ENCODE measurements around the gene CEP83. TPM values are rescaled to one million over a fixed set of nuclear protein-coding genes. Genes with fewer than 3 reads are reported as not detected.

The CEP83 gene
- total and polyA plus RNA-seq, 2 experiments from 2014 or later, result 18.3 to 35.2 TPM

DNA sequence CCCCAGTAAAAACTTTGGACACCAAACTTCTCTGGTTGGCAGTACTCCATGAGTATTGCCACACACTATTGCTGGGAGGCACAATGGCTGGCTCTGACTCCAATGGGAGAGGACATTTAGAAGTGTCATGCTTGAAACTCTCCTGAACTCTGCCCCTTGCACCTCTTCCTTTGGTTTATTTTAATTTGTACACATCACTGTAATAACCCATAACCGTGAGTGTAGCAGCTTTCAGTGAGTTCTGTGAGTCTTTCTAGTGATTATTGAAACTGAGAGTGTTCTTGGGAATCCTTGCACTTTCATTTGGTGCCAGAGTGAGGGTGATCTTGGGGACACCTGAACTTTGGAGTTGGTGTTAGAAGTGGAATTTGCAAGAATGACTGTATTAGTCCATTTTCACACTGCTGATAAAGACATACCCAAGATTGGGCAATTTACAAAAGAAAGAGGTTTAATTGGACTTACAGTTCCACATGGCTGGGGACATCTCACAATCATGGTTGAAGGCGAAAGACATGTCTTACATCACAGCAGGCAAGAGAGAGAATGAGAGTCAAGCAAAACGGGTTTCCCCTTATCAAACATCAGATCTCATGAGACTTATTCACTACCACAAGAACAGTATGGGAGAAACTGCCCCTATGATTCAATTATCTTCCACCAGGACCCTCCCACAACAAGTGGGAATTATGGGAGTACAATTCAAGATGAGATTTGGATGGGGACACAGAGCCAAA, 41.3 kb upstream of the CEP83 start:
- Histone ChIP-seq H3K27ac (no peak overlapping the region), H3K27me3 (no peaks in the 10 kb centered on the region), H3K36me3 (no peaks in the 10 kb centered on the region), H3K4me1 (ENCODE audit: low read depth) (no peaks in the 10 kb centered on the region), H3K9me3 (ENCODE audit: low read depth) (no peaks in the 10 kb centered on the region), H3K4me3 (no peak overlapping the region)
- peak in 1 of 2 donors; percentile 18 for DNase-seq (ENCODE audit: low read depth in 1 of 2, low spot score in 1 of 2)
- TF ChIP-seq, protein P1, sequence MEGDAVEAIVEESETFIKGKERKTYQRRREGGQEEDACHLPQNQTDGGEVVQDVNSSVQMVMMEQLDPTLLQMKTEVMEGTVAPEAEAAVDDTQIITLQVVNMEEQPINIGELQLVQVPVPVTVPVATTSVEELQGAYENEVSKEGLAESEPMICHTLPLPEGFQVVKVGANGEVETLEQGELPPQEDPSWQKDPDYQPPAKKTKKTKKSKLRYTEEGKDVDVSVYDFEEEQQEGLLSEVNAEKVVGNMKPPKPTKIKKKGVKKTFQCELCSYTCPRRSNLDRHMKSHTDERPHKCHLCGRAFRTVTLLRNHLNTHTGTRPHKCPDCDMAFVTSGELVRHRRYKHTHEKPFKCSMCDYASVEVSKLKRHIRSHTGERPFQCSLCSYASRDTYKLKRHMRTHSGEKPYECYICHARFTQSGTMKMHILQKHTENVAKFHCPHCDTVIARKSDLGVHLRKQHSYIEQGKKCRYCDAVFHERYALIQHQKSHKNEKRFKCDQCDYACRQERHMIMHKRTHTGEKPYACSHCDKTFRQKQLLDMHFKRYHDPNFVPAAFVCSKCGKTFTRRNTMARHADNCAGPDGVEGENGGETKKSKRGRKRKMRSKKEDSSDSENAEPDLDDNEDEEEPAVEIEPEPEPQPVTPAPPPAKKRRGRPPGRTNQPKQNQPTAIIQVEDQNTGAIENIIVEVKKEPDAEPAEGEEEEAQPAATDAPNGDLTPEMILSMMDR (IDR thresholded peaks at IDR 0.05; ENCODE audit: low read depth, low read length), result no peak

DNA sequence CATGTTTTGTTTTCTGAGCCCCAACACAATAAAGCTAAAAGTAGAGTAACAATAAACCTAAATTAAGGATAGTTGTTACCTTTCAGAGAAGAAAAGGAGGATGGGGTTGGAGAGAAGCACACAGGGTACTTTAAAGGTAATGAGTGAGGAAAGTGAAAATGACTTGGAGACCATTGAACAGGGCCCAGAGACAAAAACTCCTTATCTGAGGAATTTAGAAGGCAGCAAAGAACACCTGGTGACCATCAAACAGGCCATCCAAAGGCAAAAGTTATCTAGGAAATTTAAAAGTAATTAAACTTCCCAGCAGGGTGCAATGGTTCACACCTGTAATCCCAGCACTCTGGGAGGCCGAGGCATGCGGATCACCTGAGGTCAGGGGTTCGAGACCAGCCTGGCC, 39.0 kb upstream of the CEP83 start:
- Histone ChIP-seq H3K9me3 (ENCODE audit: low read depth) (no peaks in the 10 kb centered on the region), H3K27me3 (no peaks in the 10 kb centered on the region), H3K4me3 (no peak overlapping the region), H3K27ac (no peak overlapping the region), H3K36me3 (no peaks in the 10 kb centered on the region), H3K4me1 (ENCODE audit: low read depth) (no peaks in the 10 kb centered on the region)
- TF ChIP-seq, protein P1 (IDR thresholded peaks at IDR 0.05; ENCODE audit: low read depth, low read length), result no peak
- no peak for DNase-seq (ENCODE audit: low read depth in 1 of 2, low spot score in 1 of 2)

DNA sequence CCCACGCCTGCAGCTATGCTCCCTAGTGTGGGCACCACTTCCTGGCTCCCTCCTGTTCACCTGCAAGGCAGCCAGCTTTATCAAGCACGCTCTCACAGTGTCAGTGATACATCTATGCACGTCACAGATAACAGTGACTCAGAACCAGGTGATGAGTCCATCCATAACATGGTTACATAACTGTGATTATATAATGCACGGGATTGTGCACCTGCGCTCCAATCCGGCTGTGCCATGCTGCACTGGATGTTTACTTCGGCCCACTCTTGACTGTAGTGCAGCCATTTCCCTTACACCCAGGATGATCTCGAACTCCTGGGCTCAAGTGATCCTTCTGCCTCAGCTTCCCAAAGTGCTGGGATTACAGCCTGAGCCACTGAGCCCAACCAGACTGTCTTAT, 38.4 kb upstream of the CEP83 start:
- H3K27me3 ChIP-seq, result no peaks in the 10 kb centered on the region
- no peak overlapping the region for H3K27ac ChIP-seq
- no peaks in the 10 kb centered on the region for H3K4me1 ChIP-seq (ENCODE audit: low read depth)
- no peaks in the 10 kb centered on the region for H3K36me3 ChIP-seq
- no peaks in the 10 kb centered on the region for H3K9me3 ChIP-seq (ENCODE audit: low read depth)
- TF ChIP-seq, protein P1 (IDR thresholded peaks at IDR 0.05; ENCODE audit: low read depth, low read length), result no peak
- H3K4me3 ChIP-seq, result no peak overlapping the region
- no peak for DNase-seq (ENCODE audit: low read depth in 1 of 2, low spot score in 1 of 2)

DNA sequence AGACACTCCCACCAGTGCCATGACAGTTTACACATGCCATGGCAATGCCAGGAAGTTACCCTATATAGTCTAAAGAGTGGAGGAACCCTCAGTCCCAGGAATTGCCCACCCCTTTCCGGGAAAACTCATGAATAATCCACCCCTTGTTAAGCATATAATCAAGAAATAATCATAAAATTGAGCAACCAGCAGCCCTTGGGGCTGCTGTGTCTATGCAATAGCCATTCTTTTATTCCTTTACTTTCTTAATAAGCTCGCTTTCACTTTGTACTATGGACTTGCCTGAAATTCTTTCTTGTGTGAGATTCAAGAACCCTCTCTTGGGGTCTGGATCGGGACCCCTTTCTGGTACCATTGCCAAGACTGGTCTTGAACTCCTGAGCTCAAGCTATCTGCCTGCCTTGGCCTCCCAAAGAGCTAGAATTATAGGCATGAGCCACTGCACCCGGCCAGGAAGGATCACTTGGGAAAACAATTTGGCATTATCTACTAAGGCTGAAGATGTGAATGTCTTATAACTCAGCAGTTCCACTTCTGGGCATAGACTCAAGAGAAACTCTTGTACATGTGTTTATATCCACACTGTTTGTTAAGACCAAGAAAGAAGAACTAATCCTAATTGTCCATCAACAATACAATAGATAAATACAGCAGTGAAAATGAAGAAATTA, 35.9 kb upstream of the CEP83 start:
- Histone ChIP-seq H3K9me3 (ENCODE audit: low read depth) (no peaks in the 10 kb centered on the region), H3K27me3 (no peaks in the 10 kb centered on the region), H3K36me3 (no peaks in the 10 kb centered on the region), H3K27ac (no peak overlapping the region), H3K4me1 (ENCODE audit: low read depth) (no peaks in the 10 kb centered on the region), H3K4me3 (no peak overlapping the region)
- TF ChIP-seq, protein P1 (IDR thresholded peaks at IDR 0.05; ENCODE audit: low read depth, low read length), result no peak
- DNase-seq (ENCODE audit: low read depth in 1 of 2, low spot score in 1 of 2), result peak in 1 of 2 donors; percentile 11

DNA sequence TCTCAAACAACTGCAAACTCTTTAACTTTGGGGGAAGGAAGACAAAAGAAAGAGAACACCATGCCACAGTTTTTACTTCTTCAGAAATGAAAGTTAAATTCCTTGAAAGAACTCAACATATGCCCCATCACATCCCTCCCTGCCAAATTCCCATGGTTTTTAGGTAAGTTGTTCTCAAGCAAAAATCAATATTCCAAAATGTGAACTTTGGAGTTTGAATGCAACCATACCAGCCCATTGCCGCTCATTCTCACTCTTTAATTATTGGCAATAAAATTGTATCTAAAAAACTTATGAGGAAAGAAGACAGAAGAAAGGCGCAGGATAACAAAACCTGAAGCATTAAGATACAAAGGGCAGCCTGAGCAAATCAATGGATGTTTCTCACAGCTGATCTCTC, 31.8 kb upstream of the CEP83 start:
- Histone ChIP-seq H3K27me3 (no peaks in the 10 kb centered on the region), H3K36me3 (no peaks in the 10 kb centered on the region), H3K9me3 (ENCODE audit: low read depth) (no peaks in the 10 kb centered on the region), H3K4me1 (ENCODE audit: low read depth) (no peaks in the 10 kb centered on the region), H3K4me3 (no peak overlapping the region), H3K27ac (no peak overlapping the region)
- TF ChIP-seq, protein P1 (IDR thresholded peaks at IDR 0.05; ENCODE audit: low read depth, low read length), result no peak
- DNase-seq (ENCODE audit: low read depth in 1 of 2, low spot score in 1 of 2), result no peak
